ENCODE measurements around the gene UQCC2. TPM values are rescaled to one million over a fixed set of nuclear protein-coding genes. Genes with fewer than 3 reads are reported as not detected.

UQCC2 gene
- total and polyA plus RNA-seq, 2 of the 8 experiments (the other 6 are each of a cell fraction or from before 2014, with no cell fraction given) = 52.1 to 104 TPM

GRCh38 chr6:33678233-33678931 is 33.1 kb downstream of the UQCC2 start:
- no peak overlapping the region for H4K5ac ChIP-seq (ENCODE audit: insufficient read length, low read depth, low read length)
- DNase-seq (ENCODE audit: low read depth in 1 of 2, low spot score in 2 of 2) (no peak), FAIRE-seq (no peak)
- H2AK5ac ChIP-seq (ENCODE audit: low read depth, low read length) = no peak overlapping the region
- H3K23me2 ChIP-seq (ENCODE audit: low read depth, low read length) = no peaks in the 10 kb centered on the region
- H2BK5ac ChIP-seq (ENCODE audit: low read depth, low read length) = no peak overlapping the region
- no peak overlapping the region for H2AFZ ChIP-seq (ENCODE audit: low read length)
- H3K4me1 ChIP-seq (replicated peaks in 1 of 4; ENCODE audit: control insufficient read depth in 3 of 4, insufficient read depth in 4 of 4, low read length in 3 of 4) = no peaks in the 10 kb centered on the region
- H2BK120ac ChIP-seq (replicated peaks; ENCODE audit: low read depth, low read length) = no peak overlapping the region
- no peak overlapping the region for H3K18ac ChIP-seq (ENCODE audit: extremely low read depth, low read length)
- H4K91ac ChIP-seq (replicated peaks; ENCODE audit: insufficient read length, low read length) = no peak overlapping the region
- no peak overlapping the region for H3K4me3 ChIP-seq (ENCODE audit: extremely low read depth in 1 of 4, insufficient read depth in 2 of 4, low read depth in 3 of 4, low read length in 4 of 4)
- H3K14ac ChIP-seq (ENCODE audit: insufficient read length) = no peak overlapping the region
- no peaks in the 10 kb centered on the region for H3K9me3 ChIP-seq (ENCODE audit: insufficient read depth in 2 of 2, low read depth in 1 of 2, low read length in 1 of 2)
- TF ChIP-seq ATF2 (IDR thresholded peaks at IDR 0.05; ENCODE audit: low read length) (no peak), TAF1 (IDR thresholded peaks at IDR 0.05; ENCODE audit: low read depth, low read length) (no peak), EZH2 (IDR thresholded peaks at IDR 0.05; ENCODE audit: low read depth, low read length, severe bottlenecking) (no peak), RBBP5 (IDR thresholded peaks at IDR 0.05; ENCODE audit: borderline replicate concordance, low read depth, low read length) (no peak), TBP (IDR thresholded peaks at IDR 0.05; ENCODE audit: low read depth, low read length) (no peak)
- no peak overlapping the region for H3K27ac ChIP-seq (ENCODE audit: low read depth, low read length)
- 99% methylated on average over 12 of the region's 24 CpGs; no CpG with 5 or more reads in 1 of the 2 experiments for WGBS, 2 experiments (ENCODE audit: extremely low coverage in 1 of 2, insufficient coverage in 1 of 2, insufficient read length in 1 of 2, insufficient replicate concordance in 2 of 2, low coverage in 1 of 2, low lambda C conversion rate in 2 of 2, missing lambda C conversion rate in 1 of 2)
- H3K36me3 ChIP-seq (ENCODE audit: control insufficient read depth in 2 of 4, insufficient read depth in 4 of 4, low read length in 3 of 4) = peaks cover 7 to 33% (median 30%) of the 10 kb centered on the region in 4 experiments
- H3K23ac ChIP-seq (ENCODE audit: insufficient read length) = no peak overlapping the region
- H4K20me1 ChIP-seq (replicated peaks in 1 of 2; ENCODE audit: control insufficient read depth in 1 of 2, insufficient read depth in 2 of 2, low read length in 2 of 2) = peaks cover 0 to 12% of the 10 kb centered on the region in 2 experiments
- H3K79me1 ChIP-seq (ENCODE audit: low read depth, low read length) = no peaks in the 10 kb centered on the region
- no peak overlapping the region for H2BK20ac ChIP-seq (ENCODE audit: low read length)
- H3K56ac ChIP-seq (replicated peaks; ENCODE audit: insufficient read length, low read depth, low read length) = no peak overlapping the region
- no peak overlapping the region for H3K9ac ChIP-seq (replicated peaks in 1 of 4; ENCODE audit: extremely low read depth in 1 of 4, low read depth in 3 of 4, low read length in 3 of 4)
- H3K27me3 ChIP-seq (replicated peaks in 1 of 4; ENCODE audit: control insufficient read depth in 3 of 4, extremely low read depth in 1 of 4, insufficient read depth in 3 of 4, low read length in 3 of 4) = no peaks in the 10 kb centered on the region
- H3K79me2 ChIP-seq (ENCODE audit: control insufficient read depth in 1 of 2, insufficient read depth in 2 of 2, low read length in 2 of 2) = no peaks in the 10 kb centered on the region
- H3K4me2 ChIP-seq (ENCODE audit: insufficient read depth in 1 of 2, low read depth in 2 of 2, low read length in 2 of 2) = no peak overlapping the region
- ChIA-PET CTCF (ENCODE audit: partially characterized antibody) (interaction anchor here (0.7 to 1.5 kb wide), 6 partner anchors 12 to 93 kb away, joined by 3 to 7 read pairs (median 3); no protein-coding TSS in a partner anchor), POLR2A (ENCODE audit: partially characterized antibody) (interaction anchor here (1.0 to 1.5 kb wide), 3 partner anchors 10 to 19 kb away, joined by 3 to 4 read pairs (median 3); no protein-coding TSS in a partner anchor)
- no peak overlapping the region for H4K8ac ChIP-seq (ENCODE audit: extremely low read depth, insufficient read depth, low read length)
- H2BK15ac ChIP-seq (ENCODE audit: low read length) = no peak overlapping the region
- H3K4ac ChIP-seq (replicated peaks; ENCODE audit: insufficient read length, low read depth, low read length) = no peak overlapping the region
- no peak overlapping the region for H2BK12ac ChIP-seq (ENCODE audit: low read depth, low read length)
